Peyer's patch (tissue), 4 donors: Measurements from ENCODE around the gene NOG. TPM values are rescaled to one million over a fixed set of nuclear protein-coding genes. Genes with fewer than 3 reads are reported as not detected.

Source experiments
- DNase-seq, 3 donors: peaks; one replicate each; pipeline ENCODE4 v3.0.0-alpha.2; 2017 to 2019
- H3K27ac ChIP-seq, 4 donors: fragments of 200-600 bp; sonication (generic); one replicate each; pipeline ENCODE4 v1.5.1; 2016 to 2019
- H3K27me3 ChIP-seq, 2 donors: fragments of 200-600 bp; sonication (generic); one replicate each; pipeline ENCODE4 v1.5.1; 2019
- H3K36me3 ChIP-seq, 3 donors: fragments of 200-600 bp; sonication (generic); one replicate each; pipeline ENCODE4 v1.5.1; 2016 to 2019
- H3K4me1 ChIP-seq, 4 donors: fragments of 200-600 bp; sonication (generic); one replicate each; pipeline ENCODE4 v1.5.1; 2016 to 2019
- H3K4me3 ChIP-seq, 4 donors: fragments of 200-600 bp; sonication (generic); 1 replicate in 3 of 4; 2 replicates in 1 of 4; pipeline ENCODE4 v1.5.1; 2016 to 2019; ENCODE audit warnings: mild to moderate bottlenecking in 1 of 4
- H3K9me3 ChIP-seq, 4 donors: fragments of 200-600 bp; sonication (generic); one replicate each; pipeline ENCODE4 v1.5.1; 2016 to 2019; ENCODE audit warnings: mild to moderate bottlenecking in 1 of 4
- CTCF ChIP-seq, 6 experiments: fragments of 450-650 bp in 4 of 6; fragments of 200-600 bp in 2 of 6; sonication (generic) in 1 of 6; IDR thresholded peaks; one replicate each; pipeline ENCODE4 v1.5.1; 2017 to 2019; ENCODE audit warnings: antibody characterized with exemption in 6 of 6, mild to moderate bottlenecking in 3 of 6, moderate library complexity in 1 of 6
- POLR2A ChIP-seq, 2 donors: fragments of 450-650 bp; IDR thresholded peaks; one replicate each; pipeline ENCODE4 v1.5.1; 2017; ENCODE audit warnings: antibody characterized with exemption in 2 of 2, mild to moderate bottlenecking in 2 of 2, moderate library complexity in 2 of 2
- total RNA-seq, 4 donors: library from RNA; depleted of rRNA; stranded (reverse); fragments of >200 nt; gene quantifications; one replicate each; pipeline ENCODE4 v1.1.0, GENCODE V29; 2016

Gene NOG
- total RNA-seq, 4 donors from 2014 or later, result 0.40 TPM; not detected in 3

GRCh38 chr17:56613131-56613530, 19.6 kb downstream of the NOG start:
- TF ChIP-seq CTCF (IDR thresholded peaks at IDR 0.05) (no peak), POLR2A (IDR thresholded peaks at IDR 0.05) (no peak)
- DNase-seq, result no peak
- no peaks in the 10 kb centered on the region for H3K36me3 ChIP-seq
- H3K9me3 ChIP-seq, result no peaks in the 10 kb centered on the region
- H3K27ac ChIP-seq, result no peak overlapping the region
- H3K4me1 ChIP-seq, result no peaks in the 10 kb centered on the region
- H3K4me3 ChIP-seq, result no peak overlapping the region
- no peaks in the 10 kb centered on the region for H3K27me3 ChIP-seq

GRCh38 chr17:56614522-56614921, 21.0 kb downstream of the NOG start:
- no peak for TF ChIP-seq CTCF (IDR thresholded peaks at IDR 0.05)
- TF ChIP-seq POLR2A (IDR thresholded peaks at IDR 0.05), result no peak
- H3K4me1 ChIP-seq, result no peaks in the 10 kb centered on the region
- no peaks in the 10 kb centered on the region for H3K9me3 ChIP-seq
- no peaks in the 10 kb centered on the region for H3K36me3 ChIP-seq
- DNase-seq, result no peak
- no peaks in the 10 kb centered on the region for H3K27me3 ChIP-seq
- H3K27ac ChIP-seq, result no peak overlapping the region
- no peak overlapping the region for H3K4me3 ChIP-seq

- TF ChIP-seq POLR2A (IDR thresholded peaks at IDR 0.05) (no peak), CTCF (IDR thresholded peaks at IDR 0.05) (no peak)
- no peak overlapping the region for H3K27ac ChIP-seq
- no peak for DNase-seq
- H3K27me3 ChIP-seq, result no peaks in the 10 kb centered on the region
- no peaks in the 10 kb centered on the region for H3K36me3 ChIP-seq
- no peaks in the 10 kb centered on the region for H3K4me1 ChIP-seq
- H3K9me3 ChIP-seq, result no peaks in the 10 kb centered on the region
- H3K4me3 ChIP-seq, result no peak overlapping the region
Measured at GRCh38 chr17:56616239-56616638, 22.7 kb downstream of the NOG start.

GRCh38 chr17:56623383-56623782, 29.9 kb downstream of the NOG start:
- Histone ChIP-seq H3K4me1 (no peaks in the 10 kb centered on the region), H3K4me3 (no peak overlapping the region), H3K27ac (no peak overlapping the region), H3K36me3 (no peaks in the 10 kb centered on the region), H3K9me3 (no peaks in the 10 kb centered on the region), H3K27me3 (no peaks in the 10 kb centered on the region)
- TF ChIP-seq POLR2A (IDR thresholded peaks at IDR 0.05) (no peak), CTCF (IDR thresholded peaks at IDR 0.05) (no peak)
- DNase-seq, result no peak

- Histone ChIP-seq H3K27me3 (no peaks in the 10 kb centered on the region), H3K27ac (no peak overlapping the region), H3K36me3 (no peaks in the 10 kb centered on the region), H3K4me3 (no peak overlapping the region), H3K4me1 (no peaks in the 10 kb centered on the region), H3K9me3 (no peaks in the 10 kb centered on the region)
- no peak for DNase-seq
- no peak for TF ChIP-seq CTCF (IDR thresholded peaks at IDR 0.05)
- TF ChIP-seq POLR2A (IDR thresholded peaks at IDR 0.05), result no peak
Measured at GRCh38 chr17:56624309-56624708, 30.8 kb downstream of the NOG start.

GRCh38 chr17:56624912-56625311, 31.4 kb downstream of the NOG start:
- no peaks in the 10 kb centered on the region for H3K9me3 ChIP-seq
- H3K4me3 ChIP-seq, result no peak overlapping the region
- no peaks in the 10 kb centered on the region for H3K36me3 ChIP-seq
- H3K27ac ChIP-seq, result no peak overlapping the region
- TF ChIP-seq POLR2A (IDR thresholded peaks at IDR 0.05) (no peak), CTCF (IDR thresholded peaks at IDR 0.05) (no peak)
- DNase-seq, result no peak
- H3K4me1 ChIP-seq, result no peaks in the 10 kb centered on the region
- H3K27me3 ChIP-seq, result no peaks in the 10 kb centered on the region
